ENCODE results near the gene TMEM38B. TPM values are rescaled to one million over a fixed set of nuclear protein-coding genes. Genes with fewer than 3 reads are reported as not detected.
"Not testable (repeated sequence)": the region's sequence is repeated elsewhere in the genome, so short reads cannot be mapped to it uniquely, and the experiment has no call there.

Gene TMEM38B
- total RNA-seq, 1 donor from 2014 or later = 21.1 TPM

DNA sequence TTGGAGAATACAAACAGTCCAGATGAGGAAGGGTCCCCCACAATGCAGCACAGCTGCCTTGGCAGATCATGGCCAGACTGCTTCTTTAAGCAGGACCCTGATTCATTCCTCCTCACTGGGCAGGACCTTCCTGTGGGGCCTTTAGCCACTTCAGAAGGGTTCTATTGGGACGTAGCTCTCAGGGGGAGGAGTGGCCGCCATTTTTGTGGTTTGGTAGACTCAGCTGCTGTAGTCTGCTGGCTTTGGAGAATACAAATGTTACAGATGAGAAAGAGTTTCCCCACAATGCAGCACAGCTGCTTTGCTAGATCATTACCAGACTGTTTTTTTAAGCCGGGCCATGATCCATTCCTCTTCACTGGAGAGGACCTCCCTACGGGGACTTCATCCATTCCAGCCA, 57.4 kb downstream of the TMEM38B start:
- Mint-ChIP-seq H3K4me3 (no peak overlapping the region), H3K36me3 (peaks cover 73% of the 10 kb centered on the region), H3K27ac (no peak overlapping the region), H3K9me3 (peaks cover 47% of the 10 kb centered on the region), H3K4me1 (no peaks in the 10 kb centered on the region), H3K27me3 (ENCODE audit: insufficient read depth, low read depth) (peaks cover 2% of the 10 kb centered on the region)
- Histone ChIP-seq H3K9me3 (ENCODE audit: low read depth) (peaks cover 5% of the 10 kb centered on the region), H2AFZ (replicated peaks) (no peak overlapping the region), H3F3A (ENCODE audit: low read depth) (no peaks in the 10 kb centered on the region), H3K27ac (no peak overlapping the region), H3K79me2 (ENCODE audit: low read depth) (no peaks in the 10 kb centered on the region), H3K4me2 (no peak overlapping the region), H3K4me3 (no peak overlapping the region), H3K27me3 (no peaks in the 10 kb centered on the region), H3K4me1 (no peaks in the 10 kb centered on the region), H3K9ac (no peak overlapping the region), H4K20me1 (ENCODE audit: low read depth) (no peaks in the 10 kb centered on the region), H3K36me3 (no peaks in the 10 kb centered on the region)
- TF ChIP-seq EZH2phosphoT487 (IDR thresholded peaks at IDR 0.05) (no peak), EZH2 (IDR thresholded peaks at IDR 0.05) (no peak)
- TF ChIP-seq, protein P1, sequence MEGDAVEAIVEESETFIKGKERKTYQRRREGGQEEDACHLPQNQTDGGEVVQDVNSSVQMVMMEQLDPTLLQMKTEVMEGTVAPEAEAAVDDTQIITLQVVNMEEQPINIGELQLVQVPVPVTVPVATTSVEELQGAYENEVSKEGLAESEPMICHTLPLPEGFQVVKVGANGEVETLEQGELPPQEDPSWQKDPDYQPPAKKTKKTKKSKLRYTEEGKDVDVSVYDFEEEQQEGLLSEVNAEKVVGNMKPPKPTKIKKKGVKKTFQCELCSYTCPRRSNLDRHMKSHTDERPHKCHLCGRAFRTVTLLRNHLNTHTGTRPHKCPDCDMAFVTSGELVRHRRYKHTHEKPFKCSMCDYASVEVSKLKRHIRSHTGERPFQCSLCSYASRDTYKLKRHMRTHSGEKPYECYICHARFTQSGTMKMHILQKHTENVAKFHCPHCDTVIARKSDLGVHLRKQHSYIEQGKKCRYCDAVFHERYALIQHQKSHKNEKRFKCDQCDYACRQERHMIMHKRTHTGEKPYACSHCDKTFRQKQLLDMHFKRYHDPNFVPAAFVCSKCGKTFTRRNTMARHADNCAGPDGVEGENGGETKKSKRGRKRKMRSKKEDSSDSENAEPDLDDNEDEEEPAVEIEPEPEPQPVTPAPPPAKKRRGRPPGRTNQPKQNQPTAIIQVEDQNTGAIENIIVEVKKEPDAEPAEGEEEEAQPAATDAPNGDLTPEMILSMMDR (IDR thresholded peaks at IDR 0.05) = no peak
- DNase-seq (ENCODE audit: low spot score) = no peak

DNA sequence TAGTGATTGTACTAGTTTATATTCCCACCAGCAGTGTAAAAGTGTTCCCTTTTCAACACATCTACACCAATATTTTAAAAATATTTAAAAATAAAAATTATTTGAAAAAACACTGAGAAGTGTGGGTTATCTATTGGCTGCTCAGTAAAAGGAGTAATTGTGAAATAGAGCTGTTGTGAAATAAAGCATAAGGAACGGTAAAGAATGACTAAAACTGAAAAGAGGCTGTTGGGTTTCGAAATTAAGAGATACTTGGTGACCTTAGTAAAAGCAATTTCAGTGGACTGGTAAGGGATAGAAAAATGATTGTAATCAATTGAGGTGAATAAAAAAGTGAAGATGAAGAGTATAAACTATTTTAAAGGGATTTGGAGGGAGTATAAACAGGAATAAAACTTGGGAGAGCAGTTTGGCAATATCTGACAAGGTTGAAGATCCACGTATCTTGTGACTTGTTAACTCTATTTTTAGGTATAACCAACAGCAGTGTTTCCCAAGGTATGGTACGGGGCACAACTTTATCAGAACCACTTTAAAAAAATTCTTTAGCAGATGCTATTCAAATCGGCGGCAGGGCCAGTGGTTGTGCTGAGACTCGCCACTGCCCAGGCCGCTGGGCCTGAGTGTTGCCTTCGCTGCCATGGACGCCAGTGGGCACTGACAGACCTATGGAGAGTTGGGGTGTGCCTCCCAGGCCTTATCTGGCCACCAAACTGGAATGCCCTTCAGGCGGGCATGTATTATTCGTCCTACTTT, 63.3 kb downstream of the TMEM38B start:
- DNase-seq (ENCODE audit: low spot score) = no peak
- Mint-ChIP-seq H3K4me3 (no peak overlapping the region), H3K9me3 (peaks cover 29% of the 10 kb centered on the region), H3K36me3 (peaks cover 59% of the 10 kb centered on the region), H3K4me1 (no peaks in the 10 kb centered on the region), H3K27ac (no peak overlapping the region), H3K27me3 (ENCODE audit: insufficient read depth, low read depth) (no peaks in the 10 kb centered on the region)
- Histone ChIP-seq H3K4me2 (no peak overlapping the region), H3K79me2 (ENCODE audit: low read depth) (no peaks in the 10 kb centered on the region), H3K9ac (no peak overlapping the region), H2AFZ (replicated peaks) (no peak overlapping the region), H3F3A (ENCODE audit: low read depth) (no peaks in the 10 kb centered on the region), H4K20me1 (ENCODE audit: low read depth) (no peaks in the 10 kb centered on the region), H3K9me3 (ENCODE audit: low read depth) (peaks cover 5% of the 10 kb centered on the region), H3K4me1 (no peaks in the 10 kb centered on the region), H3K4me3 (no peak overlapping the region), H3K36me3 (no peaks in the 10 kb centered on the region), H3K27me3 (no peaks in the 10 kb centered on the region), H3K27ac (no peak overlapping the region)
- TF ChIP-seq, protein P1 (IDR thresholded peaks at IDR 0.05) = no peak
- TF ChIP-seq EZH2phosphoT487 (IDR thresholded peaks at IDR 0.05) (no peak), EZH2 (IDR thresholded peaks at IDR 0.05) (no peak)

DNA sequence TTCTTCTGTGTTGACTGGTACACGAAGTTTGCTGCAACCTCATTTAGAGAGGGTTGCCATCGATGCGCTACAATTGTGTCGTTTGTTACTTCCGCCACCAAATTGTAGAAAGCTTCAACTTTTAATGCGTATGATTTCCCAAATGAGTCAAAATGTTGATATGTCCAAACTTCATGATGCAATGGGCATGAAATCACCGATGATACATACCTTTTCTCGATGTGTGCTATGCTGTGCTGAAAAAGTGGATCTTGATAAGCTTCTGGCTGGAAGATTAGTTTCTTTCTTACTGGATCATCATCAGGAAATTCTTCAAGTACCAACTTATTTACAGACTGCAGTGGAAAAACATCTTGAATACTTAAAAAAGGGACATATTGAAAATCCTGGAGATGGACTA, 65.7 kb downstream of the TMEM38B start:
- TF ChIP-seq, protein P1 (IDR thresholded peaks at IDR 0.05) = no peak
- TF ChIP-seq EZH2phosphoT487 (IDR thresholded peaks at IDR 0.05) (no peak), EZH2 (IDR thresholded peaks at IDR 0.05) (no peak)
- Histone ChIP-seq H2AFZ (replicated peaks) (no peak overlapping the region), H3K36me3 (no peaks in the 10 kb centered on the region), H3K9me3 (ENCODE audit: low read depth) (no peaks in the 10 kb centered on the region), H3K9ac (no peak overlapping the region), H3F3A (ENCODE audit: low read depth) (no peaks in the 10 kb centered on the region), H3K4me1 (no peaks in the 10 kb centered on the region), H3K79me2 (ENCODE audit: low read depth) (no peaks in the 10 kb centered on the region), H3K4me2 (no peak overlapping the region), H3K4me3 (no peak overlapping the region), H3K27ac (no peak overlapping the region), H4K20me1 (ENCODE audit: low read depth) (no peaks in the 10 kb centered on the region), H3K27me3 (no peaks in the 10 kb centered on the region)
- no peak overlapping the region for H3K27ac Mint-ChIP-seq
- no peak overlapping the region for H3K4me3 Mint-ChIP-seq
- H3K9me3 Mint-ChIP-seq = peaks cover 6% of the 10 kb centered on the region
- H3K36me3 Mint-ChIP-seq = peaks cover 42% of the 10 kb centered on the region
- no peaks in the 10 kb centered on the region for H3K4me1 Mint-ChIP-seq
- no peak for DNase-seq (ENCODE audit: low spot score)
- no peaks in the 10 kb centered on the region for H3K27me3 Mint-ChIP-seq (ENCODE audit: insufficient read depth, low read depth)

DNA sequence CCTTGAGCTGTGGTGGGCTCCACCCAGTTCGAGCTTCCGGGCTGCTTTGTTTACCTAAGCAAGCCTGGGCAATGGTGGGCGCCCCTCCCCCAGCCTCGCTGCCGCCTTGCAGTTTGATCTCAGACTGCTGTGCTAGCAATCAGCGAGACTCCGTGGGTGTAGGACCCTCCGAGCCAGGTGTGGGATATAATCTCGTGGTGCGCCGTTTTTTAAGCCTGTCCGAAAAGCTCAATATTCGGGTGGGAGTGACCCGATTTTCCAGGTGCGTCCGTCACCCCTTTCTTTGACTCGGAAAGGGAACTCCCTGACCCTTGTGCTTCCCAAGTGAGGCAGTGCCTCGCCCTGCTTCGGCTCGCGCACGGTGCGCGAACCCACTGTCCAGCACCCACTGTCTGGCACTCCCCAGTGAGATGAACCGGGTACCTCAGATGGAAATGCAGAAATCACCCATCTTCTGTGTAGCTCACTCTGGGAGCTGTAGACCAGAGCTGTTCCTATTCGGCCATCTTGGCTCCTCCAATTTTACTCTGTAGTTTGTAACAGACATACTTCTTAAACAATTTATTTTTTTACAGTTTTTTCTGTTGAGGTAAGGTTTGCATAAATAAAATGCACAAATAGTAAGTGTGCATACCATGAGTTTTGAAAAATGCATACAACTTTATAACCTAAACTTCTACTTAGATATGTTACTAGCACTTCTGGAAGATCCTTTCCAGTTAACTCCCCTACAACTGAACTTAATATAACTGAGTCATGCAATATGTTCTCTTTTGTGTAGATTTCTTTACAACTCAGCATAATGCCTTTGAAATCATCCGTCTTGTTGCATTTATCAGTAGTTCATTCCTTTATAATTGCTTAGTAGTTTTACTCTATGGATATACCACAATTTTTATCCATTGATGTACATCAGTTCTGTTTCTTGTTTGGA, 88.5 kb downstream of the TMEM38B start:
- H3F3A ChIP-seq (ENCODE audit: low read depth); DNase-seq (ENCODE audit: low spot score); H3K27me3 ChIP-seq; H3K9ac ChIP-seq; H3K9me3 ChIP-seq (ENCODE audit: low read depth); H4K20me1 ChIP-seq (ENCODE audit: low read depth); H3K27me3 Mint-ChIP-seq (ENCODE audit: insufficient read depth, low read depth); H3K27ac ChIP-seq; H3K4me1 ChIP-seq; H3K4me1 Mint-ChIP-seq; H3K79me2 ChIP-seq (ENCODE audit: low read depth); H3K36me3 ChIP-seq: not testable (repeated sequence)
- peak overlapping the region; percentile 76 for H3K4me2 ChIP-seq
- peaks cover 35% of the 10 kb centered on the region for H3K36me3 Mint-ChIP-seq
- H3K9me3 Mint-ChIP-seq = peaks cover 38% of the 10 kb centered on the region
- H3K27ac Mint-ChIP-seq = peak overlapping the region; percentile 93
- peak overlapping the region; percentile 89 for H2AFZ ChIP-seq (replicated peaks)
- peak overlapping the region; percentile 72 for H3K4me3 Mint-ChIP-seq
- peak overlapping the region; percentile 43 for H3K4me3 ChIP-seq

DNA sequence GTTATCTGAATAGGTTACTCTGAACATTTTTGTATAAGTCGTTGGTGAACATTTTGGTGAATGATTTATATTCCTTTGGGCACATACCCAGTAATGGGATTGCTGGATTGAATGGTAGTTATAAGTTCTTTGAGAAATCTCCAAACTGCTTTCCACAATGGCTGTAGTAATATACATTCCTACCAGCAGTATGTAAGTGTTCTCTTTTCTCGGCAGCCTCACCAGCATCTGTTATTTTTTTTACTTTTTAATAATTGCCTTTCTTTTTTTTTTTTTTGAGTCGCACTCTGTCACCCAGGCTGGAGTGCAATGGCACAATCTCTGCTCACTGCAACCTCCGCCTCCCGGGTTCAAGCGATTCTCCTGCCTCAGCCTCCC, 89.1 kb downstream of the TMEM38B start:
- H3K9me3 ChIP-seq (ENCODE audit: low read depth); H3K4me3 Mint-ChIP-seq; H3K9ac ChIP-seq; H3K27ac ChIP-seq; H3K4me1 ChIP-seq; H3K4me1 Mint-ChIP-seq; H3K27me3 Mint-ChIP-seq (ENCODE audit: insufficient read depth, low read depth); H3K79me2 ChIP-seq (ENCODE audit: low read depth); H4K20me1 ChIP-seq (ENCODE audit: low read depth); H2AFZ ChIP-seq (replicated peaks); H3K27ac Mint-ChIP-seq; H3F3A ChIP-seq (ENCODE audit: low read depth); H3K27me3 ChIP-seq; DNase-seq (ENCODE audit: low spot score); H3K36me3 ChIP-seq: not testable (repeated sequence)
- Histone ChIP-seq H3K4me3 (peak overlapping the region; percentile 43), H3K4me2 (peak overlapping the region; percentile 76)
- Mint-ChIP-seq H3K36me3 (peaks cover 42% of the 10 kb centered on the region), H3K9me3 (peaks cover 45% of the 10 kb centered on the region)
